H1 (cell line): ENCODE results near the gene TPO. TPM values are rescaled to one million over a fixed set of nuclear protein-coding genes. Genes with fewer than 3 reads are reported as not detected.

Source experiments
- CTCF ChIA-PET: fragments of 300-600 bp; sonication (Branson Sonifier 250); formaldehyde crosslinking; loops from one replicate; lab custom pipeline; 2021; ENCODE audit not compliant: partially characterized antibody; lab: Charles Lee
- POLR2A ChIA-PET: fragments of 300-600 bp; sonication (Branson Sonifier 250); formaldehyde crosslinking; loops from one replicate; lab custom pipeline; 2021; ENCODE audit warnings: inconsistent platforms; ENCODE audit not compliant: partially characterized antibody; lab: Charles Lee
- DNase-seq, 2 experiments: peaks; one replicate each; pipeline versions ENCODE4 v3.0.0 to v3.0.0-alpha.2; 2010 to 2022; ENCODE audit warnings: low spot score in 2 of 2, low read depth in 1 of 2, mixed read lengths in 1 of 2
- FAIRE-seq: peaks from 2 replicates; lab custom pipeline; 2011; peaks lifted over from hg19 to GRCh38; lab: Jason Lieb, UNC
- H2AFZ ChIP-seq: 2 replicates; pipeline ENCODE4 v1.8.1; 2012; ENCODE audit warnings: low read length, inconsistent platforms
- H2AK5ac ChIP-seq: 2 replicates; pipeline ENCODE4 v1.6.1; 2013; ENCODE audit warnings: low read depth, low read length
- H2BK120ac ChIP-seq: replicated peaks from 2 replicates; pipeline ENCODE3; 2013; ENCODE audit warnings: low read depth, low read length, inconsistent platforms
- H2BK12ac ChIP-seq: 2 replicates; pipeline ENCODE4 v1.6.1; 2013; ENCODE audit warnings: low read depth, low read length
- H2BK15ac ChIP-seq: 2 replicates; pipeline ENCODE4 v1.6.1; 2013; ENCODE audit warnings: low read length
- H2BK20ac ChIP-seq: 2 replicates; pipeline ENCODE4 v1.6.1; 2013; ENCODE audit warnings: low read length
- H2BK5ac ChIP-seq: 2 replicates; pipeline ENCODE4 v1.6.1; 2013; ENCODE audit warnings: low read depth, low read length
- H3K14ac ChIP-seq: 2 replicates; pipeline ENCODE4 v1.6.1; 2013; ENCODE audit warnings: inconsistent platforms; ENCODE audit not compliant: insufficient read length
- H3K18ac ChIP-seq: 2 replicates; pipeline ENCODE4 v1.6.1; 2013; ENCODE audit warnings: low read length; ENCODE audit errors: extremely low read depth
- H3K23ac ChIP-seq: 2 replicates; pipeline ENCODE4 v1.6.1; 2013; ENCODE audit warnings: inconsistent platforms; ENCODE audit not compliant: insufficient read length
- H3K23me2 ChIP-seq: 2 replicates; pipeline ENCODE4 v1.6.1; 2013; ENCODE audit warnings: low read depth, low read length
- H3K27ac ChIP-seq: 2 replicates; pipeline ENCODE4 v1.6.1; 2011; ENCODE audit warnings: low read depth, low read length, inconsistent platforms
- H3K27me3 ChIP-seq, 4 experiments: replicated peaks in 1 of 4; 1 replicate in 1 of 4; 2 replicates in 3 of 4; pipeline versions ENCODE4 v1.6.1 to v1.8.1; 2011 to 2013; ENCODE audit warnings: low read length in 3 of 4, mild to moderate bottlenecking in 3 of 4, inconsistent platforms in 2 of 4, mixed read lengths in 2 of 4, moderate library complexity in 1 of 4; ENCODE audit not compliant: control insufficient read depth in 3 of 4, insufficient read depth in 3 of 4; ENCODE audit errors: extremely low read depth in 1 of 4
- H3K36me3 ChIP-seq, 4 experiments: 2 replicates each; pipeline versions ENCODE4 v1.6.1 to v1.8.1; 2011 to 2013; ENCODE audit warnings: mild to moderate bottlenecking in 4 of 4, low read length in 3 of 4, moderate library complexity in 2 of 4, control low read depth in 1 of 4, inconsistent platforms in 1 of 4; ENCODE audit not compliant: insufficient read depth in 4 of 4, control insufficient read depth in 2 of 4
- H3K4ac ChIP-seq: replicated peaks from 2 replicates; pipeline ENCODE3; 2013; ENCODE audit warnings: low read length, low read depth, mixed read lengths, inconsistent platforms; ENCODE audit not compliant: insufficient read length
- H3K4me1 ChIP-seq, 4 experiments: replicated peaks in 1 of 4; 1 replicate in 1 of 4; 2 replicates in 3 of 4; pipeline versions ENCODE4 v1.6.1 to v1.8.1; 2011 to 2013; ENCODE audit warnings: low read length in 3 of 4, inconsistent platforms in 2 of 4, mixed read lengths in 1 of 4; ENCODE audit not compliant: insufficient read depth in 4 of 4, control insufficient read depth in 3 of 4
- H3K4me2 ChIP-seq, 2 experiments: 2 replicates each; pipeline versions ENCODE4 v1.6.1 to v1.8.1; 2011 to 2013; ENCODE audit warnings: low read depth in 2 of 2, low read length in 2 of 2, control low read depth in 1 of 2, inconsistent platforms in 1 of 2, mild to moderate bottlenecking in 1 of 2; ENCODE audit not compliant: insufficient read depth in 1 of 2
- H3K4me3 ChIP-seq, 4 experiments: fragments of 200-600, 300-600 bp in 1 of 4; sonication (generic), shearing (Covaris generic), sonication (Bioruptor Twin) in 1 of 4; 2 replicates each; pipeline versions ENCODE4 v1.5.1 to v1.8.1; 2011 to 2016; ENCODE audit warnings: low read length in 4 of 4, low read depth in 3 of 4, control low read depth in 2 of 4, inconsistent platforms in 2 of 4, mild to moderate bottlenecking in 2 of 4, mixed read lengths in 1 of 4, moderate library complexity in 1 of 4; ENCODE audit not compliant: insufficient read depth in 2 of 4; ENCODE audit errors: extremely low read depth in 1 of 4
- H3K56ac ChIP-seq: replicated peaks from 2 replicates; pipeline ENCODE3; 2013; ENCODE audit warnings: low read depth, mild to moderate bottlenecking, mixed read lengths, low read length, inconsistent platforms; ENCODE audit not compliant: insufficient read length
- H3K79me1 ChIP-seq: 2 replicates; pipeline ENCODE4 v1.6.1; 2013; ENCODE audit warnings: low read depth, low read length, control low read depth
- H3K79me2 ChIP-seq, 2 experiments: 2 replicates each; pipeline versions ENCODE4 v1.6.1 to v1.8.1; 2012 to 2013; ENCODE audit warnings: low read length in 2 of 2, mild to moderate bottlenecking in 2 of 2, inconsistent platforms in 1 of 2; ENCODE audit not compliant: insufficient read depth in 2 of 2, control insufficient read depth in 1 of 2
- H3K9ac ChIP-seq, 4 experiments: replicated peaks in 1 of 4; 1 replicate in 1 of 4; 2 replicates in 3 of 4; pipeline versions ENCODE4 v1.6.1 to v1.8.1; 2011 to 2013; ENCODE audit warnings: low read depth in 3 of 4, low read length in 3 of 4, control low read depth in 2 of 4, mild to moderate bottlenecking in 2 of 4, moderate library complexity in 2 of 4, inconsistent platforms in 1 of 4; ENCODE audit errors: extremely low read depth in 1 of 4
- H3K9me3 ChIP-seq, 2 experiments: 2 replicates each; pipeline versions ENCODE4 v1.6.1 to v1.8.1; 2012 to 2013; ENCODE audit warnings: mild to moderate bottlenecking in 2 of 2, moderate library complexity in 2 of 2, control low read depth in 1 of 2, inconsistent platforms in 1 of 2, low read depth in 1 of 2, low read length in 1 of 2, mixed read lengths in 1 of 2; ENCODE audit not compliant: insufficient read depth in 2 of 2
- H4K20me1 ChIP-seq, 2 experiments: replicated peaks in 1 of 2; 2 replicates each; pipeline versions ENCODE3 to v1.8.1; 2011 to 2013; ENCODE audit warnings: inconsistent platforms in 2 of 2, low read length in 2 of 2, mild to moderate bottlenecking in 1 of 2; ENCODE audit not compliant: insufficient read depth in 2 of 2, control insufficient read depth in 1 of 2
- H4K5ac ChIP-seq: 2 replicates; pipeline ENCODE4 v1.6.1; 2013; ENCODE audit warnings: low read length, low read depth, mixed read lengths, inconsistent platforms; ENCODE audit not compliant: insufficient read length
- H4K8ac ChIP-seq: 2 replicates; pipeline ENCODE4 v1.8.0; 2013; ENCODE audit warnings: mild to moderate bottlenecking, moderate library complexity, low read length, inconsistent platforms; ENCODE audit not compliant: insufficient read depth; ENCODE audit errors: extremely low read depth
- H4K91ac ChIP-seq: replicated peaks from 2 replicates; pipeline ENCODE3; 2013; ENCODE audit warnings: low read length, mixed read lengths, inconsistent platforms; ENCODE audit not compliant: insufficient read length
- BACH1 ChIP-seq: IDR thresholded peaks from 2 replicates; pipeline ENCODE4 v1.6.1; 2012; ENCODE audit warnings: low read length, improper control_type of control experiment
- BRCA1 ChIP-seq: IDR thresholded peaks from 2 replicates; pipeline ENCODE4 v1.6.1; 2012; ENCODE audit warnings: low read depth, low read length, improper control_type of control experiment
- CEBPB ChIP-seq: IDR thresholded peaks from 2 replicates; pipeline ENCODE4 v1.6.1; 2012; ENCODE audit warnings: low read depth, low read length
- CHD1 ChIP-seq: IDR thresholded peaks from 2 replicates; pipeline ENCODE4 v1.6.1; 2012; ENCODE audit warnings: low read depth, low read length, improper control_type of control experiment
- EGR1 ChIP-seq: IDR thresholded peaks from 2 replicates; pipeline ENCODE4 v1.6.1; 2011; ENCODE audit warnings: low read depth, low read length, borderline replicate concordance
- NANOG ChIP-seq: IDR thresholded peaks from 2 replicates; pipeline ENCODE4 v1.6.1; 2011; ENCODE audit warnings: low read length, low read depth, mild to moderate bottlenecking, inconsistent platforms; ENCODE audit not compliant: insufficient read depth, poor library complexity, severe bottlenecking
- NRF1 ChIP-seq: IDR thresholded peaks from 2 replicates; pipeline ENCODE4 v1.6.1; 2011; ENCODE audit warnings: mild to moderate bottlenecking, low read depth, low read length, improper control_type of control experiment
- PHF8 ChIP-seq: fragments of 200-600 bp; sonication (generic); conservative IDR thresholded peaks from 2 replicates; pipeline ENCODE4 v1.7.1; 2012; ENCODE audit warnings: low read depth, mild to moderate bottlenecking, inconsistent platforms, low read length, moderate library complexity
- RNF2 ChIP-seq: fragments of 200-900, 300-1000 bp; sonication (generic); IDR thresholded peaks from 2 replicates; pipeline ENCODE4 v1.7.1; 2016; ENCODE audit warnings: borderline replicate concordance, low read depth, mild to moderate bottlenecking, antibody characterized with exemption, low read length; ENCODE audit not compliant: poor library complexity, severe bottlenecking; ENCODE audit errors: missing control alignments
- SP2 ChIP-seq: IDR thresholded peaks from 2 replicates; pipeline ENCODE4 v1.6.1; 2012; ENCODE audit warnings: mild to moderate bottlenecking, low read length, inconsistent platforms
- SP4 ChIP-seq: IDR thresholded peaks from 2 replicates; pipeline ENCODE4 v1.6.1; 2012; ENCODE audit warnings: low read length, inconsistent platforms
- YY1 ChIP-seq: IDR thresholded peaks from 2 replicates; pipeline ENCODE4 v1.6.1; 2011; ENCODE audit warnings: low read depth, mild to moderate bottlenecking, low read length
- WGBS, 2 experiments: shearing (Covaris generic) in 1 of 2; methylation state at CpG; one replicate each; pipeline versions ENCODE4 v1.1.6 to v1.1.7; 2013 to 2015; ENCODE audit warnings: low lambda C conversion rate in 2 of 2, mixed read lengths in 2 of 2, inconsistent platforms in 1 of 2, low coverage in 1 of 2, missing lambda C conversion rate in 1 of 2; ENCODE audit not compliant: insufficient replicate concordance in 2 of 2, insufficient coverage in 1 of 2, insufficient read length in 1 of 2; ENCODE audit errors: extremely low coverage in 1 of 2, missing lambda C conversion rate in 1 of 2; 5-methylcytosine and 5-hydroxymethylcytosine counted together
- polyA plus RNA-seq, 7 experiments: library from polyadenylated mRNA; depleted of rRNA in 3 of 7; stranded (reverse) in 5 of 7; unstranded in 2 of 7; fragments of >200 nt in 5 of 7; fragments of 200-250 nt in 2 of 7; gene quantifications; 1 replicate in 5 of 7; 2 replicates in 1 of 7; 4 replicates in 1 of 7; pipeline versions ENCODE4 v1.2.1 to v1.2.3, GENCODE V29; 2011 to 2013; ENCODE audit warnings: missing spikeins in 2 of 7, mixed read lengths in 2 of 7
- total RNA-seq: library from RNA; stranded (reverse); fragmentation: NEBNext Ultra II Directional; extraction: Animal tissue kit (Norgen Biotek cat#: 25700); gene quantifications from 2 replicates; pipeline ENCODE4 v1.2.1, GENCODE V29; 2021
- TF ChIP-seq, protein P1 (sequence below), 3 experiments: IDR thresholded peaks; 1 replicate in 2 of 3; 2 replicates in 1 of 3; pipeline versions ENCODE4 v1.5.1 to v1.6.1; 2011; ENCODE audit warnings: low read length in 3 of 3, mild to moderate bottlenecking in 3 of 3, inconsistent platforms in 2 of 3, low read depth in 1 of 3, moderate library complexity in 1 of 3; ENCODE audit not compliant: insufficient read depth in 1 of 3; ENCODE audit errors: control extremely low read depth in 1 of 3

TPO gene
- total and polyA plus RNA-seq, 2 of the 8 experiments (the other 6 are each of a cell fraction or from before 2014, with no cell fraction given): not detected

DNA sequence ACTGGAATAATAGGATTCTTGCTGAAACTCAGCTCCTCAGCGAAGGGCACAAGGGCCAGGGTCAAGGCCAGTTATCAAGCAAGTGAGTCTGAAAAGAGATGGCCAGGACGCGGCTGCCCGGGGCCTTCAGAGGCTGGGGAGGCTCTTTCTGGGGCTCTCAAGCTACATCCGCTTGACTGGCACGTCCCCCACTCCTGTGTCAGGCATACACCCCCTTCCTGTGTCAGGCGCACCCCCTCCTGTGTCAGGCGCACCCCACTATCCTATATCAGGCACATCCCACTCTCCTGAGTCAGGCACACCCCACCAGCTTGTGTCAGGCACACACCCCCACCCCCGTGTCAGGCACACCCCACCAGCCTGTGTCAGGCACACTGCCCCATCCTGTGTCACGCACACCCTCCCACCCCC is 91.8 kb downstream of the TPO start:
- Histone ChIP-seq H4K5ac (no peak overlapping the region), H2BK15ac (no peak overlapping the region), H2AK5ac (no peak overlapping the region), H4K91ac (no peak overlapping the region), H3K4me1 (no peaks in the 10 kb centered on the region; a peak in 1 of 7 replicates), H3K9me3 (no peaks in the 10 kb centered on the region), H3K36me3 (no peaks in the 10 kb centered on the region), H2AFZ (no peak overlapping the region), H3K9ac (no peak overlapping the region), H3K27me3 (no peaks in the 10 kb centered on the region), H3K79me2 (no peaks in the 10 kb centered on the region), H3K14ac (no peak overlapping the region), H3K18ac (no peak overlapping the region), H2BK5ac (no peak overlapping the region), H2BK20ac (no peak overlapping the region), H3K4ac (no peak overlapping the region), H2BK12ac (no peak overlapping the region), H4K8ac (no peak overlapping the region), H3K56ac (no peak overlapping the region), H3K23me2 (no peaks in the 10 kb centered on the region), H3K4me2 (no peak overlapping the region), H2BK120ac (no peak overlapping the region), H3K23ac (no peak overlapping the region), H3K4me3 (no peak overlapping the region), H4K20me1 (no peaks in the 10 kb centered on the region), H3K27ac (no peak overlapping the region), H3K79me1 (no peaks in the 10 kb centered on the region)
- DNase-seq (no peak), FAIRE-seq (no peak)
- ChIA-PET CTCF (interaction anchor here (0.6 to 1.1 kb wide), 4 partner anchors 14 to 519 kb away, joined by 3 read pairs; no protein-coding TSS in a partner anchor), POLR2A (no interaction called here)
- whole genome bisulfite sequencing, 2 experiments: 93% methylated on average over 7 of the region's 10 CpGs; no CpG with 5 or more reads in 1 of the 2 experiments
- TF ChIP-seq SP4 (no peak), EGR1 (no peak), BACH1 (no peak), RNF2 (no peak), BRCA1 (no peak), NANOG (no peak), CHD1 (no peak), SP2 (no peak), CEBPB (no peak), YY1 (no peak), NRF1 (no peak), PHF8 (no peak)
- TF ChIP-seq, protein P1, sequence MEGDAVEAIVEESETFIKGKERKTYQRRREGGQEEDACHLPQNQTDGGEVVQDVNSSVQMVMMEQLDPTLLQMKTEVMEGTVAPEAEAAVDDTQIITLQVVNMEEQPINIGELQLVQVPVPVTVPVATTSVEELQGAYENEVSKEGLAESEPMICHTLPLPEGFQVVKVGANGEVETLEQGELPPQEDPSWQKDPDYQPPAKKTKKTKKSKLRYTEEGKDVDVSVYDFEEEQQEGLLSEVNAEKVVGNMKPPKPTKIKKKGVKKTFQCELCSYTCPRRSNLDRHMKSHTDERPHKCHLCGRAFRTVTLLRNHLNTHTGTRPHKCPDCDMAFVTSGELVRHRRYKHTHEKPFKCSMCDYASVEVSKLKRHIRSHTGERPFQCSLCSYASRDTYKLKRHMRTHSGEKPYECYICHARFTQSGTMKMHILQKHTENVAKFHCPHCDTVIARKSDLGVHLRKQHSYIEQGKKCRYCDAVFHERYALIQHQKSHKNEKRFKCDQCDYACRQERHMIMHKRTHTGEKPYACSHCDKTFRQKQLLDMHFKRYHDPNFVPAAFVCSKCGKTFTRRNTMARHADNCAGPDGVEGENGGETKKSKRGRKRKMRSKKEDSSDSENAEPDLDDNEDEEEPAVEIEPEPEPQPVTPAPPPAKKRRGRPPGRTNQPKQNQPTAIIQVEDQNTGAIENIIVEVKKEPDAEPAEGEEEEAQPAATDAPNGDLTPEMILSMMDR (IDR thresholded peaks at IDR 0.05; ENCODE audit: control extremely low read depth in 1 of 3, insufficient read depth in 1 of 3, low read depth in 1 of 3, low read length in 3 of 3): no peak
